Ishikawa (cell line): ENCODE data around the gene BMPR1A.

Experiments used
- CEBPB ChIP-seq: IDR thresholded peaks from 2 replicates; pipeline ENCODE4 v1.6.1; 2012
- YY1 ChIP-seq: IDR thresholded peaks from 2 replicates; pipeline ENCODE4 v1.6.1; 2012; ENCODE audit warnings: low read depth
- ZBTB7A ChIP-seq: IDR thresholded peaks from 2 replicates; pipeline ENCODE4 v1.6.1; 2012; ENCODE audit warnings: low read depth
- TF ChIP-seq, protein P1 (sequence below): IDR thresholded peaks from 2 replicates; pipeline ENCODE4 v1.6.1; 2012

DNA sequence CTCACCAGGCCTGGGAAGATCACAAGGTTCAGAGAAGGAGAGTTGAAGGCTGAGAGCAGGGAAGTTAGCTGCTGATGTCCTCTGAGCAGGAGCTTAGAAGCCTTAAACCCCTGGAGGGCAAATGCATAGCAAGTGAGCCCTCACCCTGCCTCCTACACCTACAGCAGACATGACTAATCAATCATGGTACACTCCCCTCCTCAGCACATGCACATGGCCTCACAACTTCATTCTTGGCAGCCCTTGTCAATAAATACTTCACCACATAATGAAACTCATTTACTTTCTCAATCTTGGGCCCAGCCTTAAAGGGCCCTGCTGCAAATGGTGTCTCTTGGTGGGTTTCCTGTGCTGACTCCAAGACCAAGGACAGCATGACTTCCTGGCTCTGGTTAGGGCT lies 188.1 kb downstream of the BMPR1A start:
- TF ChIP-seq, protein P1, sequence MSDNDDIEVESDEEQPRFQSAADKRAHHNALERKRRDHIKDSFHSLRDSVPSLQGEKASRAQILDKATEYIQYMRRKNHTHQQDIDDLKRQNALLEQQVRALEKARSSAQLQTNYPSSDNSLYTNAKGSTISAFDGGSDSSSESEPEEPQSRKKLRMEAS, result no peak
- TF ChIP-seq CEBPB, result no peak
- TF ChIP-seq ZBTB7A, result no peak
- TF ChIP-seq YY1, result no peak
